Karpas-422 (cell line): ENCODE measurements around the gene ZNF234. TPM values are rescaled to one million over a fixed set of nuclear protein-coding genes. Genes with fewer than 3 reads are reported as not detected.
"Not testable (repeated sequence)": the region's sequence is repeated elsewhere in the genome, so short reads cannot be mapped to it uniquely, and the experiment has no call there.

Experiments
- DNase-seq: peaks from one replicate; pipeline ENCODE4 v3.0.0-alpha.2; 2015
- H2AFZ ChIP-seq: fragments of 200-600 bp; sonication (generic); 2 replicates; pipeline ENCODE4 v1.6.1; 2014; ENCODE audit warnings: antibody characterized with exemption, low read length, mixed read lengths
- H3K27ac ChIP-seq: fragments of 200-600 bp; sonication (generic); 2 replicates; pipeline ENCODE4 v1.5.1; 2014; ENCODE audit warnings: mild to moderate bottlenecking, low read length, moderate library complexity
- H3K27me3 ChIP-seq: fragments of 200-600 bp; sonication (generic); 2 replicates; pipeline ENCODE4 v1.6.1; 2014; ENCODE audit warnings: low read length, mixed read lengths
- H3K36me3 ChIP-seq: fragments of 200-600 bp; sonication (generic); 2 replicates; pipeline ENCODE4 v1.6.1; 2014; ENCODE audit warnings: low read length, mixed read lengths; ENCODE audit not compliant: insufficient read depth
- H3K4me1 ChIP-seq: fragments of 200-600 bp; sonication (generic); 2 replicates; pipeline ENCODE4 v1.6.1; 2014; ENCODE audit warnings: mild to moderate bottlenecking, low read length, mixed read lengths
- H3K4me2 ChIP-seq: fragments of 200-600 bp; sonication (generic); 2 replicates; pipeline ENCODE4 v1.6.1; 2014; ENCODE audit warnings: low read length, low read depth, mild to moderate bottlenecking; ENCODE audit not compliant: poor library complexity, severe bottlenecking
- H3K4me3 ChIP-seq: fragments of 200-600 bp; sonication (generic); 2 replicates; pipeline ENCODE4 v1.5.1; 2014; ENCODE audit warnings: mild to moderate bottlenecking, antibody characterized with exemption, low read length, mixed read lengths
- H3K79me2 ChIP-seq: fragments of 200-600 bp; sonication (generic); 2 replicates; pipeline ENCODE4 v1.6.1; 2014; ENCODE audit warnings: mild to moderate bottlenecking, low read length, mixed read lengths
- H3K9ac ChIP-seq: fragments of 200-600 bp; sonication (generic); 2 replicates; pipeline ENCODE4 v1.6.0; 2014; ENCODE audit warnings: low read length
- H3K9me2 ChIP-seq: fragments of 200-600 bp; sonication (generic), shearing (Covaris generic); replicated peaks from 2 replicates; pipeline ENCODE4 v1.6.0; 2014; ENCODE audit warnings: mild to moderate bottlenecking, low read length, moderate library complexity; ENCODE audit not compliant: insufficient read depth
- H3K9me3 ChIP-seq: fragments of 300-700, 200-600 bp; sonication (generic); 2 replicates; pipeline ENCODE4 v1.6.1; 2014; ENCODE audit warnings: low read length, mixed read lengths
- H4K20me1 ChIP-seq: fragments of 200-600 bp; sonication (generic); 2 replicates; pipeline ENCODE4 v1.6.1; 2014; ENCODE audit warnings: mild to moderate bottlenecking, antibody characterized with exemption, low read length, low read depth; ENCODE audit not compliant: insufficient read depth
- total RNA-seq: library from RNA; depleted of rRNA; stranded (reverse); fragments of >200 nt; shearing (Covaris generic); gene quantifications from 2 replicates; pipeline ENCODE4 v1.2.3, GENCODE V29; 2014; ENCODE audit warnings: low replicate concordance

Gene ZNF234
- total RNA-seq, 1 experiment from 2014 or later: 3.0 TPM

- H3K9ac ChIP-seq: no peak overlapping the region
- no peaks in the 10 kb centered on the region for H3K27me3 ChIP-seq
- H2AFZ ChIP-seq: no peak overlapping the region
- H3K4me1 ChIP-seq: peaks cover 7% of the 10 kb centered on the region; the same call in 1 of the 2 replicates
- H3K79me2 ChIP-seq: peaks cover 16% of the 10 kb centered on the region
- no peaks in the 10 kb centered on the region for H4K20me1 ChIP-seq
- peaks cover 12% of the 10 kb centered on the region for H3K9me3 ChIP-seq
- DNase-seq: no peak
- H3K4me2 ChIP-seq: no peak overlapping the region
- no peaks in the 10 kb centered on the region for H3K9me2 ChIP-seq
- H3K27ac ChIP-seq: no peak overlapping the region
- peaks cover 21% of the 10 kb centered on the region for H3K36me3 ChIP-seq
- H3K4me3 ChIP-seq: peak overlapping the region; percentile 70; the same call in 1 of the 2 replicates
These were observed 22.4 kb downstream of the ZNF234 start for GRCh38 chr19:44163789-44164188.

GRCh38 chr19:44164327-44164672 is 22.9 kb downstream of the ZNF234 start:
- no peak for DNase-seq
- peak overlapping the region; percentile 88 for H2AFZ ChIP-seq
- peaks cover 11% of the 10 kb centered on the region for H3K9me3 ChIP-seq
- H3K4me1 ChIP-seq: peaks cover 7% of the 10 kb centered on the region; the same call in 1 of the 2 replicates
- H4K20me1 ChIP-seq: no peaks in the 10 kb centered on the region
- peak overlapping the region; percentile 78 for H3K9ac ChIP-seq
- no peaks in the 10 kb centered on the region for H3K27me3 ChIP-seq
- H3K9me2 ChIP-seq: no peaks in the 10 kb centered on the region
- peaks cover 16% of the 10 kb centered on the region for H3K79me2 ChIP-seq
- H3K36me3 ChIP-seq: peaks cover 26% of the 10 kb centered on the region
- H3K27ac ChIP-seq: no peak overlapping the region
- peak overlapping the region; percentile 73 for H3K4me2 ChIP-seq
- peak overlapping the region; percentile 70 for H3K4me3 ChIP-seq

GRCh38 chr19:44164673-44165512 is 23.5 kb downstream of the ZNF234 start, which contains the start of gene ZNF226:
Gene ZNF226, plus strand, starts transcription at chr19:44165100. Its CDS starts 4,981 bp downstream, at chr19:44170081.
- Histone ChIP-seq H3K79me2 (peaks cover 16% of the 10 kb centered on the region), H3K9ac (peak within 1 kb of the TSS; percentile 78), H3K27me3 (no peaks in the 10 kb centered on the region), H3K9me2 (no peaks in the 10 kb centered on the region), H3K9me3 (peaks cover 15% of the 10 kb centered on the region), H3K4me2 (peak within 1 kb of the TSS; percentile 73), H3K27ac (peak within 1 kb of the TSS; percentile 22), H3K4me1 (peaks cover 7% of the 10 kb centered on the region; the same call in 1 of the 2 replicates), H3K36me3 (peaks cover 32% of the 10 kb centered on the region), H2AFZ (peak within 1 kb of the TSS; percentile 89), H3K4me3 (peak within 1 kb of the TSS; percentile 70), H4K20me1 (no peaks in the 10 kb centered on the region)
- peak; percentile 92 for DNase-seq

GRCh38 chr19:44170660-44171059 is 29.3 kb downstream of the ZNF234 start:
- peaks cover 81% of the 10 kb centered on the region for H3K36me3 ChIP-seq
- not testable (repeated sequence) for DNase-seq, H3K9me2 ChIP-seq, H3K27ac ChIP-seq, H3K4me2 ChIP-seq, H3K27me3 ChIP-seq, H3K4me3 ChIP-seq, H2AFZ ChIP-seq, H4K20me1 ChIP-seq, H3K4me1 ChIP-seq, H3K9ac ChIP-seq
- peaks cover 20% of the 10 kb centered on the region for H3K9me3 ChIP-seq
- peaks cover 11% of the 10 kb centered on the region for H3K79me2 ChIP-seq

GRCh38 chr19:44176590-44176989 is 35.2 kb downstream of the ZNF234 start:
- Histone ChIP-seq H3K27me3 (no peaks in the 10 kb centered on the region), H3K36me3 (peaks cover 53% of the 10 kb centered on the region), H3K4me3 (no peak overlapping the region), H3K4me1 (no peaks in the 10 kb centered on the region), H4K20me1 (no peaks in the 10 kb centered on the region), H3K9me3 (peaks cover 29% of the 10 kb centered on the region), H3K4me2 (no peak overlapping the region), H3K9ac (no peak overlapping the region), H3K79me2 (no peaks in the 10 kb centered on the region), H3K9me2 (no peaks in the 10 kb centered on the region), H2AFZ (no peak overlapping the region), H3K27ac (no peak overlapping the region)
- no peak for DNase-seq

- Histone ChIP-seq H3K4me1 (no peaks in the 10 kb centered on the region), H3K4me2 (no peak overlapping the region), H2AFZ (no peak overlapping the region), H3K79me2 (no peaks in the 10 kb centered on the region), H3K9ac (no peak overlapping the region), H3K27ac (no peak overlapping the region), H3K36me3 (peaks cover 11% of the 10 kb centered on the region), H3K4me3 (no peak overlapping the region), H3K27me3 (no peaks in the 10 kb centered on the region), H4K20me1 (no peaks in the 10 kb centered on the region), H3K9me2 (no peaks in the 10 kb centered on the region), H3K9me3 (peaks cover 22% of the 10 kb centered on the region)
- DNase-seq: no peak
These were observed 39.6 kb downstream of the ZNF234 start for GRCh38 chr19:44180968-44181367.

- Histone ChIP-seq H3K36me3 (no peaks in the 10 kb centered on the region; the same call in 1 of the 2 replicates), H3K27ac (no peak overlapping the region), H2AFZ (no peak overlapping the region), H3K4me3 (no peak overlapping the region), H3K9me2 (no peaks in the 10 kb centered on the region), H3K27me3 (no peaks in the 10 kb centered on the region), H3K9me3 (peaks cover 10% of the 10 kb centered on the region), H3K4me1 (no peaks in the 10 kb centered on the region), H3K4me2 (no peak overlapping the region), H3K9ac (no peak overlapping the region), H3K79me2 (no peaks in the 10 kb centered on the region), H4K20me1 (no peaks in the 10 kb centered on the region)
- no peak for DNase-seq
These were observed 40.8 kb downstream of the ZNF234 start for GRCh38 chr19:44182145-44182544.

GRCh38 chr19:44190020-44190419 is 48.7 kb downstream of the ZNF234 start:
- Histone ChIP-seq H3K4me3 (no peak overlapping the region), H3K4me1 (no peaks in the 10 kb centered on the region), H3K36me3 (no peaks in the 10 kb centered on the region), H3K4me2 (no peak overlapping the region), H3K27me3 (no peaks in the 10 kb centered on the region), H3K9me3 (peaks cover 5% of the 10 kb centered on the region; the same call in 1 of the 2 replicates), H3K27ac (no peak overlapping the region), H3K9ac (no peak overlapping the region), H4K20me1 (no peaks in the 10 kb centered on the region), H3K79me2 (no peaks in the 10 kb centered on the region), H3K9me2 (no peaks in the 10 kb centered on the region), H2AFZ (no peak overlapping the region)
- no peak for DNase-seq
